Vagina (tissue), 2 donors: ENCODE data around the gene FGF14. TPM values are rescaled to one million over a fixed set of nuclear protein-coding genes. Genes with fewer than 3 reads are reported as not detected.

Source experiments
- DNase-seq, 2 donors: peaks; one replicate each; pipeline ENCODE4 v3.0.0-alpha.2; 2017; ENCODE audit errors: extremely low spot score in 2 of 2
- H3K27ac ChIP-seq: fragments of 200-600 bp; sonication (generic); one replicate; pipeline ENCODE4 v1.5.1; 2019
- H3K27me3 ChIP-seq: fragments of 200-600 bp; sonication (generic); one replicate; pipeline ENCODE4 v1.5.1; 2019
- H3K36me3 ChIP-seq, 2 donors: fragments of 200-600 bp; sonication (generic); one replicate each; pipeline ENCODE4 v1.5.1; 2017 to 2019
- H3K4me1 ChIP-seq: fragments of 200-600 bp; sonication (generic); one replicate; pipeline ENCODE4 v1.5.1; 2019
- H3K4me3 ChIP-seq, 2 donors: fragments of 200-600 bp; sonication (generic); 1 replicate in 1 of 2; 2 replicates in 1 of 2; pipeline ENCODE4 v1.5.1; 2016 to 2019
- H3K9me3 ChIP-seq: fragments of 200-600 bp; sonication (generic); one replicate; pipeline ENCODE4 v1.5.1; 2019
- CTCF ChIP-seq, 3 experiments: fragments of 450-650 bp in 2 of 3; fragments of 200-600 bp in 1 of 3; sonication (generic) in 1 of 3; IDR thresholded peaks; one replicate each; pipeline ENCODE4 v1.5.1; 2017 to 2019; ENCODE audit warnings: antibody characterized with exemption in 3 of 3, mild to moderate bottlenecking in 2 of 3, moderate library complexity in 2 of 3
- POLR2A ChIP-seq, 2 donors: fragments of 450-650 bp; IDR thresholded peaks; one replicate each; pipeline ENCODE4 v1.6.1; 2017; ENCODE audit warnings: antibody characterized with exemption in 2 of 2, mild to moderate bottlenecking in 2 of 2, moderate library complexity in 2 of 2
- POLR2AphosphoS5 ChIP-seq, 2 donors: sonication (generic); formaldehyde crosslinking; IDR thresholded peaks; one replicate each; pipeline ENCODE4 v1.9.0; 2017; ENCODE audit warnings: antibody characterized with exemption in 2 of 2, mild to moderate bottlenecking in 2 of 2, low read depth in 1 of 2; ENCODE audit not compliant: insufficient read depth in 1 of 2
- intact Hi-C: fragments of 100-400 bp; cut with DNase I; formaldehyde crosslinking; loops from one replicate; pipeline ENCODE4 v1.15.1; 2023
- total RNA-seq: library from RNA; depleted of rRNA; stranded (reverse); fragments of >200 nt; gene quantifications from one replicate; pipeline ENCODE4 v1.2.3, GENCODE V29; 2016

FGF14 gene
- total RNA-seq, 1 donor from 2014 or later, result 3.4 TPM

GRCh38 chr13:102172406-102172805 is 229.4 kb downstream of the FGF14 start:
- H3K27me3 ChIP-seq, result no peaks in the 10 kb centered on the region
- no peak overlapping the region for H3K27ac ChIP-seq
- no peaks in the 10 kb centered on the region for H3K36me3 ChIP-seq
- H3K4me1 ChIP-seq, result no peaks in the 10 kb centered on the region
- intact Hi-C loops, result loop anchor here (5.0 kb wide), 1 partner anchor 970 kb away; no protein-coding TSS in a partner anchor
- DNase-seq, result no peak
- TF ChIP-seq CTCF (IDR thresholded peaks at IDR 0.05) (no peak), POLR2AphosphoS5 (IDR thresholded peaks at IDR 0.05; ENCODE audit: insufficient read depth in 1 of 2, low read depth in 1 of 2) (no peak), POLR2A (IDR thresholded peaks at IDR 0.05) (no peak)
- H3K9me3 ChIP-seq, result no peaks in the 10 kb centered on the region
- no peak overlapping the region for H3K4me3 ChIP-seq

- intact Hi-C loops, result loop anchor here (5.0 kb wide), 1 partner anchor 968 kb away; no protein-coding TSS in a partner anchor
- Histone ChIP-seq H3K27me3 (no peaks in the 10 kb centered on the region), H3K27ac (no peak overlapping the region), H3K4me3 (no peak overlapping the region), H3K4me1 (no peaks in the 10 kb centered on the region), H3K36me3 (no peaks in the 10 kb centered on the region), H3K9me3 (no peaks in the 10 kb centered on the region)
- TF ChIP-seq POLR2A (IDR thresholded peaks at IDR 0.05) (no peak), CTCF (IDR thresholded peaks at IDR 0.05) (no peak), POLR2AphosphoS5 (IDR thresholded peaks at IDR 0.05; ENCODE audit: insufficient read depth in 1 of 2, low read depth in 1 of 2) (no peak)
- DNase-seq, result no peak
Observed at GRCh38 chr13:102170305-102170704, 231.5 kb downstream of the FGF14 start.

- Histone ChIP-seq H3K36me3 (no peaks in the 10 kb centered on the region), H3K27ac (no peak overlapping the region), H3K27me3 (no peaks in the 10 kb centered on the region), H3K4me3 (no peak overlapping the region), H3K9me3 (no peaks in the 10 kb centered on the region), H3K4me1 (no peaks in the 10 kb centered on the region)
- no peak for TF ChIP-seq POLR2A (IDR thresholded peaks at IDR 0.05)
- TF ChIP-seq POLR2AphosphoS5 (IDR thresholded peaks at IDR 0.05; ENCODE audit: insufficient read depth in 1 of 2, low read depth in 1 of 2), result no peak
- TF ChIP-seq CTCF (IDR thresholded peaks at IDR 0.05), result no peak
- no peak for DNase-seq
- intact Hi-C loops, result loop anchor here (5.0 kb wide), 1 partner anchor 967 kb away; no protein-coding TSS in a partner anchor
Observed at GRCh38 chr13:102169471-102170015, 232.3 kb downstream of the FGF14 start.

GRCh38 chr13:102152790-102153189 is 249.1 kb downstream of the FGF14 start:
- no peak for DNase-seq
- Histone ChIP-seq H3K4me1 (no peaks in the 10 kb centered on the region), H3K27ac (no peak overlapping the region), H3K4me3 (no peak overlapping the region), H3K36me3 (no peaks in the 10 kb centered on the region), H3K27me3 (no peaks in the 10 kb centered on the region), H3K9me3 (no peaks in the 10 kb centered on the region)
- TF ChIP-seq POLR2AphosphoS5 (IDR thresholded peaks at IDR 0.05; ENCODE audit: insufficient read depth in 1 of 2, low read depth in 1 of 2), result no peak
- no peak for TF ChIP-seq POLR2A (IDR thresholded peaks at IDR 0.05)
- no peak for TF ChIP-seq CTCF (IDR thresholded peaks at IDR 0.05)
- intact Hi-C loops, result no loop called here

- no peak for TF ChIP-seq POLR2AphosphoS5 (IDR thresholded peaks at IDR 0.05; ENCODE audit: insufficient read depth in 1 of 2, low read depth in 1 of 2)
- TF ChIP-seq CTCF (IDR thresholded peaks at IDR 0.05), result no peak
- no peak for TF ChIP-seq POLR2A (IDR thresholded peaks at IDR 0.05)
- intact Hi-C loops, result no loop called here
- Histone ChIP-seq H3K4me1 (no peaks in the 10 kb centered on the region), H3K9me3 (no peaks in the 10 kb centered on the region), H3K27ac (no peak overlapping the region), H3K27me3 (no peaks in the 10 kb centered on the region), H3K36me3 (no peaks in the 10 kb centered on the region), H3K4me3 (no peak overlapping the region)
- DNase-seq, result no peak
Observed at GRCh38 chr13:102147353-102147752, 254.5 kb downstream of the FGF14 start.
